Mesothelial cell of epicardium (in vitro differentiated cells): Measurements from ENCODE around the gene SLC49A3. TPM values are rescaled to one million over a fixed set of nuclear protein-coding genes. Genes with fewer than 3 reads are reported as not detected.

Experiments
- DNase-seq, 2 experiments: peaks; one replicate each; pipeline ENCODE4 v3.0.0; 2021; ENCODE audit warnings: low spot score in 2 of 2; ENCODE audit not compliant: unreplicated experiment in 2 of 2
- H3K27ac Mint-ChIP-seq: 2 replicates; pipeline ENCODE4 v1.8.0; 2021; ENCODE audit warnings: mixed read lengths
- H3K27me3 Mint-ChIP-seq: 2 replicates; pipeline ENCODE4 v1.8.0; 2021; ENCODE audit warnings: low read depth, mixed read lengths
- H3K36me3 Mint-ChIP-seq: 2 replicates; pipeline ENCODE4 v1.8.0; 2021; ENCODE audit warnings: mixed read lengths
- H3K4me1 Mint-ChIP-seq: 2 replicates; pipeline ENCODE4 v1.8.0; 2021; ENCODE audit warnings: mixed read lengths
- H3K4me3 Mint-ChIP-seq: 2 replicates; pipeline ENCODE4 v1.8.0; 2021; ENCODE audit warnings: mild to moderate bottlenecking, moderate library complexity, mixed read lengths
- H3K9me3 Mint-ChIP-seq: 2 replicates; pipeline ENCODE4 v1.8.0; 2021; ENCODE audit warnings: mixed read lengths
- total RNA-seq: library from RNA; stranded (reverse); gene quantifications from 3 replicates; pipeline ENCODE4 v1.2.1, GENCODE V29; 2021
- TF ChIP-seq, protein P1 (sequence below): fragments of 200-600 bp; sonication (generic); IDR thresholded peaks from one replicate; pipeline ENCODE4 v1.5.0; 2021; ENCODE audit warnings: antibody characterized with exemption; ENCODE audit not compliant: unreplicated experiment

The SLC49A3 gene
- total RNA-seq, 1 donor from 2014 or later: 13.4 TPM

GRCh38 chr4:722851-723360 is 34.0 kb upstream of the SLC49A3 start:
- Mint-ChIP-seq H3K27ac (no peak overlapping the region), H3K4me1 (peaks cover 38% of the 10 kb centered on the region), H3K36me3 (peaks cover 24% of the 10 kb centered on the region), H3K4me3 (no peak overlapping the region), H3K27me3 (no peaks in the 10 kb centered on the region), H3K9me3 (no peaks in the 10 kb centered on the region)
- TF ChIP-seq, protein P1, sequence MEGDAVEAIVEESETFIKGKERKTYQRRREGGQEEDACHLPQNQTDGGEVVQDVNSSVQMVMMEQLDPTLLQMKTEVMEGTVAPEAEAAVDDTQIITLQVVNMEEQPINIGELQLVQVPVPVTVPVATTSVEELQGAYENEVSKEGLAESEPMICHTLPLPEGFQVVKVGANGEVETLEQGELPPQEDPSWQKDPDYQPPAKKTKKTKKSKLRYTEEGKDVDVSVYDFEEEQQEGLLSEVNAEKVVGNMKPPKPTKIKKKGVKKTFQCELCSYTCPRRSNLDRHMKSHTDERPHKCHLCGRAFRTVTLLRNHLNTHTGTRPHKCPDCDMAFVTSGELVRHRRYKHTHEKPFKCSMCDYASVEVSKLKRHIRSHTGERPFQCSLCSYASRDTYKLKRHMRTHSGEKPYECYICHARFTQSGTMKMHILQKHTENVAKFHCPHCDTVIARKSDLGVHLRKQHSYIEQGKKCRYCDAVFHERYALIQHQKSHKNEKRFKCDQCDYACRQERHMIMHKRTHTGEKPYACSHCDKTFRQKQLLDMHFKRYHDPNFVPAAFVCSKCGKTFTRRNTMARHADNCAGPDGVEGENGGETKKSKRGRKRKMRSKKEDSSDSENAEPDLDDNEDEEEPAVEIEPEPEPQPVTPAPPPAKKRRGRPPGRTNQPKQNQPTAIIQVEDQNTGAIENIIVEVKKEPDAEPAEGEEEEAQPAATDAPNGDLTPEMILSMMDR: no peak
- no peak for DNase-seq

- Mint-ChIP-seq H3K4me3 (no peak overlapping the region), H3K4me1 (peaks cover 38% of the 10 kb centered on the region), H3K9me3 (no peaks in the 10 kb centered on the region), H3K27me3 (no peaks in the 10 kb centered on the region), H3K36me3 (peaks cover 24% of the 10 kb centered on the region), H3K27ac (peak overlapping the region; percentile 47)
- TF ChIP-seq, protein P1: no peak
- no peak for DNase-seq
Observed at GRCh38 chr4:722169-722725, 33.3 kb upstream of the SLC49A3 start.

- Mint-ChIP-seq H3K4me3 (peak overlapping the region; percentile 22), H3K36me3 (peaks cover 24% of the 10 kb centered on the region), H3K27me3 (no peaks in the 10 kb centered on the region), H3K27ac (peak overlapping the region; percentile 86), H3K4me1 (peaks cover 37% of the 10 kb centered on the region), H3K9me3 (no peaks in the 10 kb centered on the region)
- DNase-seq: no peak
- TF ChIP-seq, protein P1: no peak
Observed at GRCh38 chr4:721261-722168, 32.6 kb upstream of the SLC49A3 start.

GRCh38 chr4:720111-720860 is 31.3 kb upstream of the SLC49A3 start:
- Mint-ChIP-seq H3K36me3 (peaks cover 24% of the 10 kb centered on the region), H3K27me3 (no peaks in the 10 kb centered on the region), H3K4me3 (no peak overlapping the region), H3K9me3 (no peaks in the 10 kb centered on the region), H3K27ac (peak overlapping the region; percentile 86), H3K4me1 (peaks cover 34% of the 10 kb centered on the region)
- DNase-seq: no peak
- TF ChIP-seq, protein P1: no peak

DNA sequence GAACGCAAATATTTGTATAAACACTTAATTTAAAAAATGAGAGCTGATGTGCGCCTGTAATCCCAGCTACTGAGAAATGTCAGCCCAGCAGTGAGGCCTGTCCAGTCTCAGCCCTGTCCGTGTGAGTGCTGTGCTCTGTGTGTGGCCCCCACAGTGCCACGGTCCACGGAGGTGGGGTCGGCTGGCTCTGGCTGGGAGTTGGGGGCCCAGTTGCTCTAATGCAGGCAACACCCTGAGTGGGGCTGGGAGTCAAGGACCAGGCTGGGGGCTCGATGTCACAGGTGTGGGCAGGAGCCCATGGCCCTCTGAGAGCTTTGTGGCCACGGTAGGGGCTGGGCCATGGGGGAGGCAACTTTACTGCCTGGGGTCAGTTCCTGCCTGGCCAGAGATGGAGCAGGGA is 29.5 kb upstream of the SLC49A3 start:
- H3K27me3 Mint-ChIP-seq: no peaks in the 10 kb centered on the region
- H3K4me1 Mint-ChIP-seq: peaks cover 31% of the 10 kb centered on the region
- no peak overlapping the region for H3K4me3 Mint-ChIP-seq
- TF ChIP-seq, protein P1: no peak
- DNase-seq: no peak
- no peaks in the 10 kb centered on the region for H3K9me3 Mint-ChIP-seq
- H3K36me3 Mint-ChIP-seq: peaks cover 24% of the 10 kb centered on the region
- no peak overlapping the region for H3K27ac Mint-ChIP-seq
